ENCODE data around the gene THBS1. TPM values are rescaled to one million over a fixed set of nuclear protein-coding genes. Genes with fewer than 3 reads are reported as not detected.

THBS1 gene
- 4,139 TPM for total RNA-seq
- long read RNA-seq, full-length matches to known transcripts: 12 of 585 reads
- long read RNA-seq, partial matches to known transcripts: 535 of 585 reads
- long read RNA-seq, other reads (novel, unspliced or antisense): 38 of 585 reads

DNA sequence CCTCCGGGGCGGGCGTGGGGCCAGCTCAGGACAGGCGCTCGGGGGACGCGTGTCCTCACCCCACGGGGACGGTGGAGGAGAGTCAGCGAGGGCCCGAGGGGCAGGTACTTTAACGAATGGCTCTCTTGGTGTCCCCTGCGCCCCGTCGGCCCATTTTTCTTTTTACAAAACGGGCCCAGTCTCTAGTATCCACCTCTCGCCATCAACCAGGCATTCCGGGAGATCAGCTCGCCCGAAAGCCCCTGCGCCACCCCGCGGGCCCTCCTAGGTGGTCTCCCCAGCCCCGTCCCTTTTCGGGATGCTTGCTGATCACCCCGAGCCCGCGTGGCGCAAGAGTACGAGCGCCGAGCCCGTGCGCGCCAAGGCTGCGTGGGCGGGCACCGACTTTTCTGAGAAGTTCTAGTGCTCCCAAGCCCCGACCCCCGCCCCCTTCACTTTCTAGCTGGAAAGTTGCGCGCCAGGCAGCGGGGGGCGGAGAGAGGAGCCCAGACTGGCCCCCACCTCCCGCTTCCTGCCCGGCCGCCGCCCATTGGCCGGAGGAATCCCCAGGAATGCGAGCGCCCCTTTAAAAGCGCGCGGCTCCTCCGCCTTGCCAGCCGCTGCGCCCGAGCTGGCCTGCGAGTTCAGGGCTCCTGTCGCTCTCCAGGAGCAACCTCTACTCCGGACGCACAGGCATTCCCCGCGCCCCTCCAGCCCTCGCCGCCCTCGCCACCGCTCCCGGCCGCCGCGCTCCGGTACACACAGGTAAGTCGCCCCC is at the start of gene THBS1:
Gene THBS1, plus strand, starts transcription at position 595 of the 757 bp plus-strand sequence. CDS start 779 bp downstream, outside the sequence.
- peak; percentile 97 for DNase-seq (ENCODE audit: low spot score)

DNA sequence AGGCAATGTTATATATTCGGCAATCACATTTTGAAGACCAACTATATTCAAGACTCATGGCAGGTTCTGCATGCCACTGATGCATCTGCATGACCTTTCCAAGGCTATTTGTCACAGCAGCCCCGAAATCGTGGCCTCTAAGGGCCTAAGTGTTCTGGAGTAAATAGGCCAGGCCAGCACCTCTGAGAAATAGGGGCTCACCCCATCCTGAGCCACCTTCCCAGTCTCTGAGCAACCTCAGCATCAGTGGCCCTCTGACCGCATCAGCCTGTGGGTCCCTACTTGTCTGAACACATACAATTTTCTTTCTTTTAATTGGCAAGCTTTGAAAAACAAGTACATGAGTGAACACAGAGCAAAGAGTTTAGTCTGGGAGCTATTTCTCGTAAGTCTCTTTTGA is 45.9 kb upstream of the THBS1 start:
- no peak for DNase-seq (ENCODE audit: low spot score)

DNA sequence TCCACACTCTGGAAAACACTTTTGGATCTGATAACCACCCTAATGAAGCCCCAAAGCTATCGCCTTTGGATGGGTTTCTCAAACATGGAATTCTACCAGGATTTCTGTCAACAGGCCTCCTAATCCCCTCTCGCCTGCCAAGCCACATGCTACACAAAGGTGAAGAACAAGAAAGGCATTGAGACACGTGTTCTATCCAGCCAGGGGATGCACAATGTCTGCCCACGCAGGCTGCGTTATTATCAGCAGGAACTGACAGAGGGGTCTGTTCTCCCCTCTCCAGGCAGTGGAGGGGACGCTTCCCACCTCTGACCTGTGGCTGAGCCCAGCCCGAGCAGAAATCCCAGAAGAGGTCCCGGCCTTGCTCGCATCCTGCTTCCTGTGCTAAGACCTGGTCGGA is 45.4 kb upstream of the THBS1 start:
- DNase-seq (ENCODE audit: low spot score): no peak

DNA sequence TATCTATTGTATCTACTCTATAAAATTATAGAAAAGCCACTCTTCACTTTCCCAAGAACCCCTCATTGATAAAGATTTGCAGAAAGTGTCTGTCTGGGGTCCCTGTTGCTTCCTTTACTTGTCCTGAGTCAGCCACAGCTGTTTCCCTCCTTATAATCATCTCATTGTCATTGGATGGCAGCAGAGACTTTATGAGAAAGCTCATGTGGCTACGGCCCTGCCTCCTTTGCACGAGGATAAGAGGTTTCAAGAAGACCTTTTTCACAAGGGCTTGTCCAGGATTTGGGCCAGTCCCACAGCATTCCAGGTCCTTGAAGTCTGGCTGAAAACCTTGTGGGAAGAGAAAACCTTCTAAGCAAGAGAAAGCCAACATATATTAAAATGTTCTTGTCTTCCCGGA is 41.9 kb upstream of the THBS1 start:
- DNase-seq (ENCODE audit: low spot score): no peak

GRCh38 chr15:39539466-39539865 is 41.4 kb upstream of the THBS1 start:
- no peak for DNase-seq (ENCODE audit: low spot score)

- DNase-seq (ENCODE audit: low spot score): no peak
These were observed 40.8 kb upstream of the THBS1 start for GRCh38 chr15:39539973-39540558.

- no peak for DNase-seq (ENCODE audit: low spot score)
These were observed 38.4 kb upstream of the THBS1 start for GRCh38 chr15:39542385-39543065.

DNA sequence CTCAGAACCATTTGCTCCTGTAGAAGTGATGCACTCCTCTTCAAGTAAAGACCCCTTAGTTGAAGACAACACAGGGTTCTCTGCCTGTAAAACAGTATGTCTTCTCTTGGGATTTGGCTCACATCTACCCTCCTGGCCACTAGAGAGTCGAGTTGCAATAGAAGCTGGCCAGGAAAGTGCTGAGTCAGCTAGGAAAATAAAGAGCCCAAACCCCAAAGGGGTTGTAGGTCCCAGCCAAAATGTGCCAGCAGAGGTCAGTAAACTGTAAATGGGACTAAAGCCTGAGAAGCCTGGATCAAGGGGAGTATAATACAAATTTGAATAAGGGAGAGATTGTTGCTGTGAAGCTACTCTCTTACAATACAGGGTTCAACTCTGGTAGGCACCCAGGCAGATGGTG is 37.2 kb upstream of the THBS1 start:
- no peak for DNase-seq (ENCODE audit: low spot score)

DNA sequence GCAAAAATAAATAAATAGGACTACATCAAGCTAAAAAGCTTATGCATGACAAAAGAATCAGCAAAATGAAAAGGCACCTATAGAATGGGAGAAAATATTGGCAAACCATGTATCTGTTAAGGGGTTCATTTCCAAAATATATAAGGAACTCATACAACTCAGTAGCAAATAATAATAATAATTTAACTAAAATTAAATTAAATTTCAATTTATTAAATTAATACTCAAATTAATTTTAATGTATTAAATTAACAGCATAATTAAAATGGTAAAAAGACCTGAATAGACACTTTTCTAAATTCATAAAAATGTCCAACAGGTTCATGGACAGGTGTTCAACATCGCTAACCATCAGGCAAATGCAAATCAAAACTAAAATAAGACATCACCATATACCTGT is 34.0 kb upstream of the THBS1 start:
- no peak for DNase-seq (ENCODE audit: low spot score)

DNA sequence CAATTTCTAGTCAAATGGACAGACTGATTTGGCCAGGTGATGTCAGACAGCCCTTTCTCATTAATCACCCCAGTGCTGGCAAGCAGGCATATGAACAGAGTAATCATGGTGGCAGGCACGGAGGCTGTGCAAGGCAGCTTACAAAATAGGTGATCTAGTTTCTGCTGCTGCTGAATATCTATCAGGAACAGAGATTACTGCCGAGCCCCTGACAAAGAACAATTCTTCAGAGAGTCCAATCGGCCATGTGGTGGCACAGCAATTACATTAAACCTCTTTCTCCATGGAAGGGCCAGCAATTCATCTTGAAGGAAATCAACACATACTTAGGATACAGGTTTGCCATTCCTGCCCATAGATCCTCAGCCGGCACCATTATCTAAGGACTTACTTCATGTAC is 32.3 kb upstream of the THBS1 start:
- no peak for DNase-seq (ENCODE audit: low spot score)

GRCh38 chr15:39549912-39550311 is 31.0 kb upstream of the THBS1 start:
- DNase-seq (ENCODE audit: low spot score): no peak

- no peak for DNase-seq (ENCODE audit: low spot score)
These were observed 29.4 kb upstream of the THBS1 start for GRCh38 chr15:39551476-39551875.

DNA sequence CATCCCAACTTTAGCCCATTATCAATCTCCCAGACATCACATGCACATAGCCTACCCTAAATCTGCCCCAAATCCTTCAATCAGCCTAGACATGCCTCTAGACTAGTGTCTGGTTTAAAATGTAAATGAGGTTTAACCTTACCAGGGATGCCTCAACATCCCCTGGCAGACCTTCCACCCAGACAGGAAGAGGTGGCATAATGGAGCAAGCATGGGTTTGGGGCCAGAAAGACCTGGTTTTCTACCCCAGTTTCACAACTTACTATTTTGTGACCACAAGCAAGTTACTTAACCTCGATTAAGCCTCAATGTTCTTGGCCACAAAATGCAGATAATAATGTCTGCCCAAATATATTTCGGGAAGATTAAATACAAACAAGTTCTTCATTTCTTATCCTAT is 28.3 kb upstream of the THBS1 start:
- no peak for DNase-seq (ENCODE audit: low spot score)

DNA sequence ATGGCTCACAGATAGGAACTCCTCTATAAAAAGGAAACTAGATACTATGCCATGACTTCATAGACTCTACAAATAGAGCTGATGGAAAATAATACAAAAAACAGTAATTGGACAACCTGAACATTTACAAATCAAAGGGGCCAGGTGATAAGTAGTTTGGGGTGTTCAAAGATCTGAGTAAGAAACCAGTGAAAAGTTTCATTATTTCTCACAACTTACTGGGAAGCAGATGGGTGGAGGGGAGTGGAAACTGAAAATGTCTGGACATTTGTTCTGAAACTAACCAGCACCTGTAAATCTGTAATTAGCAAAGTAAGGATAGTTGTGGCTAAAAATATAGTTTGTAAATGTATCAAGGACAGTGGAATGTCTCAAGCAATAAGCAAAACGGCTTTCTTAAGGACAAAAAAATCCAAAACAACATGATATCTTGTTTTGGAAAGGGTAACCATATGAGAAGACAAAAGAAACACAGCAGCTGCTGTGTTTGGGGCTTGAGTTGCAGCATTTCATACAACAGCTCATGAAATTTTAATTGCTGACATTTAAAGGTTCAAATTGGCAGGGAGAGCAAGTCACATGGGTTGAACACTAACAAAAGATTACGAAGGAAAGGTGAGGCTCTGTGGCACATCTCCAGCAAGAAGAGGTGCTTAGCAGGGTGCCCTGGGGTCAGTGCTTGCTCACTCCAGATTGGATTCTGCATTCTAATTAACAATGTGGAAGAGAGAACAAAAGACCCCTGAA is 26.8 kb upstream of the THBS1 start:
- no peak for DNase-seq (ENCODE audit: low spot score)

- DNase-seq (ENCODE audit: low spot score): no peak
These were observed 26.0 kb upstream of the THBS1 start for GRCh38 chr15:39554746-39555387.

DNA sequence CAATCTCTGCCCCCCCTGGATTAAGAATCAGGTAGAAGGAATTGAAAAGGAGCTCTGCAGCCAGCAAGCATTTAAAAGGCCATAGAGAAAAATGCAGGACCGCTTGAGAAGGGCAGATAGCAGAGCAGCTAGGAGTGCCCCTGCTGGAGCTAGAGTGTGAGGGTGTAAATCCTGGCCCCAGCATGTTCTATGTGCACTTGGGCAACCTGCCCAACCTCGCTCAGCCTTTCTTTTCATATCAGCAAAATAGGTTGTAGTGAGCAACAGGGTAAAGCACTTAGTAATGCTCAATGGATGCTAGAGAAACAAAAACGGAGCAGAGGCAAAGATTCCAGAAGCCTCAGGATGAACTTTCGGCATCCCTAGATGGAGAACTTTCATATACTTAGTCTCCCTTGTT is 25.0 kb upstream of the THBS1 start:
- no peak for DNase-seq (ENCODE audit: low spot score)

DNA sequence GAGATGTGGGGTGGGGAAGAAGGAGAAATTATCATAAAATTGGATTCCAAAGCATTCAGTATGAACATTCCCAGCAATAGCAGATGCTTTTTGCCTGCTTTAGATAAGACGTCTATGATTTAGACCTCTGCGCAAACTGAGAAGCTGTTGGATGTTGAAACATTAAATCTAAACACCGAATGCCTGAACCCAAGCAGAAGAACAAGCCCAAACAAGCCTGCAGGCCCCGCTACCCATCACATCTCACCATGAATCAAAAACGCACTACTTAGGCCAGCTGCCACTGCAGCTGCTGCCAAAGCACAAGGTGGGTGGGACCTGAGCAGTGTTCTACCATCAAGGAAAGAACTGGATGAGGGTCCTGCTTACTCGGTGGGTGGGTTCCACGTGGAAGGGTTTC is 24.4 kb upstream of the THBS1 start:
- no peak for DNase-seq (ENCODE audit: low spot score)

GRCh38 chr15:39558421-39558820 is 22.5 kb upstream of the THBS1 start:
- no peak for DNase-seq (ENCODE audit: low spot score)

- no peak for DNase-seq (ENCODE audit: low spot score)
These were observed 15.8 kb upstream of the THBS1 start for GRCh38 chr15:39564972-39565665.

DNA sequence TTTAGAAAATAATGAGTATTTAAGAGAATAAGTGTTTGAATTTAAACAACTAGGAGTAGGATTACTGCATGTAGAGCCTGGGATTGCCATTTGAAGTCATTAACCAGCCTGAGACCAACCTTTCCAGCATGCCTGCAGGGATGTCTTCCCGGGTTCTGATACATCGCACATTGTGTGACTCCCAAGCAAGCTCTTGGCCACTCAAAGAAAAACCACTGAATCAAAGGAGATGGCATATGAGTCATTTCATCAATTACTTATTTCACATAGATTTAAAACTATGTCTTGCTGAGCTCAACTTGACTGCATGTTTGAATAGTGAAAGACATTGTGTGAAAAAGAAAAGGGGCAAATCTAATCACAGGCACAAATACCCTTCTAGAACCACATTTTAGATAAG is 15.0 kb upstream of the THBS1 start:
- DNase-seq (ENCODE audit: low spot score): no peak

- DNase-seq (ENCODE audit: low spot score): no peak
These were observed 7.6 kb upstream of the THBS1 start for GRCh38 chr15:39573287-39573686.
